M059J (cell line): ENCODE results near the gene WNT7A. TPM values are rescaled to one million over a fixed set of nuclear protein-coding genes. Genes with fewer than 3 reads are reported as not detected.
"Not testable (repeated sequence)": the region's sequence is repeated elsewhere in the genome, so short reads cannot be mapped to it uniquely, and the experiment has no call there.

ENCODE experiments used
- DNase-seq: peaks from one replicate; pipeline ENCODE4 v3.0.0-alpha.2; 2012; ENCODE audit warnings: low read depth
- total RNA-seq: library from RNA; depleted of rRNA; stranded (reverse); fragments of >200 nt; shearing (Covaris generic); gene quantifications from 2 replicates; pipeline ENCODE4 v1.2.3, GENCODE V29; 2014; rRNA removed

The WNT7A gene
- total RNA-seq, result 0.10 and 0.15 TPM in 2 replicates

GRCh38 chr3:13879946-13880810, at the start of gene WNT7A:
Gene WNT7A (minus strand): TSS chr3:13880071. CDS start chr3:13879816, 255 bp downstream.
- DNase-seq, result no peak

GRCh38 chr3:13928741-13929140, 48.9 kb upstream of the WNT7A start:
- DNase-seq, result not testable (repeated sequence)

GRCh38 chr3:13927295-13927694, 47.4 kb upstream of the WNT7A start:
- peak; percentile 7 for DNase-seq

GRCh38 chr3:13916375-13916774, 36.5 kb upstream of the WNT7A start:
- DNase-seq, result no peak

GRCh38 chr3:13902648-13903238, 22.9 kb upstream of the WNT7A start:
- no peak for DNase-seq

- DNase-seq, result no peak
Measured at GRCh38 chr3:13901935-13902584, 22.2 kb upstream of the WNT7A start.

- DNase-seq, result no peak
Measured at GRCh38 chr3:13898346-13898745, 18.5 kb upstream of the WNT7A start.

GRCh38 chr3:13896473-13897154, 16.7 kb upstream of the WNT7A start:
- DNase-seq, result peak; percentile 62

GRCh38 chr3:13895155-13896105, 15.6 kb upstream of the WNT7A start:
- DNase-seq, result peak; percentile 83

- no peak for DNase-seq
Measured at GRCh38 chr3:13894807-13895154, 14.9 kb upstream of the WNT7A start.

- no peak for DNase-seq
Measured at GRCh38 chr3:13894096-13894806, 14.4 kb upstream of the WNT7A start.

GRCh38 chr3:13892304-13892703, 12.4 kb upstream of the WNT7A start:
- DNase-seq, result no peak

- no peak for DNase-seq
Measured at GRCh38 chr3:13891492-13892073, 11.7 kb upstream of the WNT7A start.

GRCh38 chr3:13891017-13891392, 11.1 kb upstream of the WNT7A start:
- DNase-seq, result no peak

GRCh38 chr3:13890377-13891016, 10.6 kb upstream of the WNT7A start:
- DNase-seq, result no peak

- DNase-seq, result no peak
Measured at GRCh38 chr3:13888576-13888975, 8.7 kb upstream of the WNT7A start.

GRCh38 chr3:13887495-13888300, 7.8 kb upstream of the WNT7A start:
- no peak for DNase-seq

- no peak for DNase-seq
Measured at GRCh38 chr3:13886593-13887129, 6.8 kb upstream of the WNT7A start.

- DNase-seq, result no peak
Measured at GRCh38 chr3:13885704-13886010, 5.8 kb upstream of the WNT7A start.
